Suppressor macrophage (primary cell): ENCODE data around the gene AATF.

Source experiments
- DNase-seq, 4 experiments: peaks; one replicate each; pipeline ENCODE4 v3.0.0-alpha.2; 2020 to 2022

Gene AATF

DNA sequence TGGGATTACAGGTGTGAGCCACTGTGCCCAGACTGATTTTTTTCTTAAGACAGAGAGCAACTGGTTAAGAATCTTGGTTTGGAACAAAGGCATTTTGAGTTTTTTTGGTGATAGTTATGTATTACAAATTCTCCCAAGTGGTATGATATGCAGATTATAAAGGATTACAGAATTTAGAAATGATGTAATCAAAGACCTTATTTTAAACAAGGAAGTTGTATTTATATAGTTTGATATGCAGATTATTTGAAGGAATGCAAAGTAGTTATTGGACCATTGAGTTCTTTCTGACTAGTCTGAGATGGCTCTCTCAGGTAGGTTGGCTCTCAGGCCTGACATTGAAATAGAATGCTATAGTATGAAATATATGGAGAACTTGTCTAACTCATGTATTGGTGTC is 34.9 kb downstream of the AATF start:
- no peak for DNase-seq

DNA sequence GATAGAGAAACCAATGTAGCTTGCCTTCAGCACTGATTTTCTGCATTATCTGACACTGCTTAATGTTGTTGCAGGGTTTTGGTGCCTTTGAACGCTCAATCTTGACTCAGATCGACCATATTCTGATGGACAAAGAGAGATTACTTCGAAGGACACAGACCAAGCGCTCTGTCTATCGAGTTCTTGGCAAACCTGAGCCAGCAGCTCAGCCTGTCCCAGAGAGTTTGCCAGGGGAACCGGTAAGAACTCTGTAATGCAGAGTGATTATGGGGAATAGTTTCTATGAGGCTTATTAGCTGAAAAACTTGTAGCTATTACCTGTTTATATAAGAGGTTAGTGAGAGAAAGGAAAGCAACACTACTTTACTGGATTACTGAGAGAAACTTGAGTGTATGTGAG is 40.4 kb downstream of the AATF start:
- DNase-seq, result no peak

DNA sequence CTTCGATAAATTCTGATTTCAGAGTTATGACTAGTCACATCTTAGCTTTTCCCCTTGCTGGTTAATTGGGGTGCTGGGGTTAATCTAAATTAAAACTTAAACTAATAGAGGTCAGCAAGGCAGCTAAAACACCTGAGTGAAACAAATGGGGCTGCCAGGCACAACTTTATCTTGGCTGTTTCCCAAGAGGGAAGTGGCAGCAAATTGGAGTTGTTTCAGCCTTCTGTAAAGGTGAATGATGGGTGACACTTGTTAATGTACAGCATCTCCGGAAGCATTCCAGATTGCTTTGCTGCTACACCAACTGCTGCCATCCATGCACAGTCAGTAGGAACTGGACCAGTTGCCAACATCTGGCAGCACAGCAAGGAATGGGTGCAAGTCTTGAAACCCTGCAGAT is 43.9 kb downstream of the AATF start:
- DNase-seq, result no peak

DNA sequence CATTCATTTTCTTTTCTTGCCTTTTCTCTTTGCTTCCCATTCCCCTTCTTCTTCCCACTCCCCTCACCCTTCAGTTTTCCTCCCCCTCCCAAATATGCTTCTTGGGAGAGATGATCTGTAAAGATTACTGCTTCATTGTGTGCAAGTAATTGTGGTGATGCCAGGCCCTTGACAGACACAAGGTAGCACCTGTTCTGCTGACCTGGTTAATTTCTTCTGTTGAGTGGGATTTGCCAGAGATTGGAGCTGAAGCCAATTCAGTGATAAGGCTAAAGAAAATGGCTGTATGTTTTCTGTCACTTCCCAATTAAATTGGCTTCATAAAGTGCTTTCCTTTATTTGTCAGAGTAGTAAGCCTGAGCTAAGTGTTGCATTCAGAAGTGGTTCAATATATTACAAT is 44.5 kb downstream of the AATF start:
- DNase-seq, result no peak

DNA sequence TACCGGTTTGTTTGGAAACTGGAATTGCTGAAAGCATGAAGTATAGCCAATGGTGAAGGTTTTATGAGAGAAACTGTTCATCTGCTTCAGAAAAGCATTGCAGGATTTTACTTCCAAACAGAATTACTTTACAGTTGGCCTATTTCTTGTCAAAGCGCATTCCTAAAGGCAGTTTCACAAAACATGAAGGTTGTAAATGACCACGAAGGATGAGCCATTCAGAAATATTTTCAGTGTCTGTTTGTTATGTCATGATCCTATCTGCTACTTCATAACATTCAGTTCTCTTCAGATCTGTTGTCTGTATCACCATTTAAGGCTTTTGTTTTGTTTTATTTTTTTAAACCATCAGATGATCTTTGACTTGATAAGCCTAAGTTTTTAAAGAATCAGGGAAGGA is 45.7 kb downstream of the AATF start:
- DNase-seq, result no peak

DNA sequence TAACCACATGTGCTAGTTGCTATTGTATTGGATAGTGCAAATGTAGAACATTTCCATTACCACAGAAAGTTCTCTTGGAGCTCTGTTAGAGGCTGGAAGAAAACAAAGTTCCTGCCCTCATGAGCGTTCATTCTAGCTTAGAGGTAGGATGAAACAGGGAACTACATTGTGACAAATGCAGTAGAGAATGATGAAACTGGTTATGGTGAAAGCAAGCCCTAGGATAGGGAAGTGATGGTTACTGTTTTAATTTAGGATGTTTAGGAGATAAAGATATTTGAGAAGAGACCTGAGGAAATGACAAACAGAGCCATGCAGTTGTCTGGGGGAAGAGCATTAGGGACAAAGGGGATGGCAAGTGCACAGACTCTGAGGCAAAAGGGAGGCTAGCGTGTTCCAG is 50.7 kb downstream of the AATF start:
- DNase-seq, result peak; percentile 34 to 78 (median 58)

DNA sequence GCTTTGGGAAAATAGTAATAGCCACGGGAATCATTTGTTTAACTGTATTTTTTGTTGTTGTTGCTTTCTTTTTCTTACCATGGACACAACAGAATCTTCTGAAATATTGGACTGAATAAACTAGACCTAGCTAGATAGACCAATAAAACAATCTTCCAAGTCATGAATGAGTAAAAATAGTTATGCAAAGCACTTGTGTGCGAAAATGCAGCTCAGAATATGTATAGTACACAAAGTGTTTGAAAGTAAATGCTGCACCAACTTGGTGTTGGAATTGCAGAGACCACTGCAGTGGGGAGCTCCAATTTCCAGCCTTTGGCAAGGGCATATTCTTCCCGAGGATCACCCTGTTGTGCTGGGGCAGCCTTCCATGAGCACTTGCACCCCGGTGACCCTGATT is 68.0 kb downstream of the AATF start:
- DNase-seq, result no peak

DNA sequence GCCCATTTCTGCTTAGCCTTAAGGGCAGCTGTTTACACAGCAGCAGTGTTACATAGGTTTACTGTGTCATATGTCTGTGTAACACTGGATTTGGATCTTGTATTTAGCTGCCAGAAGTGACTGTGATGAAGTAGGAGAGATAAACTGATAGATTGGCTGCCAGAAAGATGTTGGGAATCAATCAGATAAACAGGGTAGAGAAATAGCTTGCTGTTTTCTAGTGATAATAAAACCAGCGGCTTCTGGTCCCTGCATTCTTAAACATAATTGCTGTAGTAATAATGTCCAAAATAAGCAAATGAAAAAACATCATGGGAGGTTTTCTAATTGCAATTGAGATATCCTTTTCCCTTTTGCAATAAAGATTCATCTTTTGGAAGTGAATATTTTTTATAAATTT is 68.7 kb downstream of the AATF start:
- no peak for DNase-seq

DNA sequence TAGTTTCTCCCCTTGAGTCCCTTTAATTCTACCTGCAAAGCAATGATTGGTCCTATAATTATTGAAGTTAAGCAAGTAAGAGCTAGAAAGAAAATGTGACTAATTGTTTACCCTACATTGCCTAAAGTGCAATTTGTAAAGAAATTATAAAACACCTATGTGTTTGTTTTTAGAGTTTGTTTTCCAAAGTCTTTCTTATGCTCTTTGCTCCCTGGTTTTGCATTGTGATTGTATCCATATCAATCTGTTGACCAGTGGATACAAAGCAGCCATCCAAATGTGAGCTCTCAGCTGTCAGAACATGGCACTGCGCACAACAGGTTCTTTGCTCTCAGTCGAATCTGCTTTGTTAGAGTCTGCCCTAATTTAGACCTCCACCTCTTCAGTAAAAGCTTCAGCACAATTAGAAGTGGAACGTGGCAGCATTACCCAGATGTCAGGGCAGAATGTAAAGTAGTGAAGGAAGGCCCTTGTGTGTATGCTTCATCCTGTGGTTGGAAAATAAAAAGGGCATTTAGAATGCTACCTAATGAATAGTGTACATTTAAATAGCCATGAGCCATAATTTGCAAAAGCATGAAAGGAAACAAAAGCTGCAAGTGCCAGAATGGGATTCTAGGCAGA is 70.5 kb downstream of the AATF start:
- DNase-seq, result no peak

DNA sequence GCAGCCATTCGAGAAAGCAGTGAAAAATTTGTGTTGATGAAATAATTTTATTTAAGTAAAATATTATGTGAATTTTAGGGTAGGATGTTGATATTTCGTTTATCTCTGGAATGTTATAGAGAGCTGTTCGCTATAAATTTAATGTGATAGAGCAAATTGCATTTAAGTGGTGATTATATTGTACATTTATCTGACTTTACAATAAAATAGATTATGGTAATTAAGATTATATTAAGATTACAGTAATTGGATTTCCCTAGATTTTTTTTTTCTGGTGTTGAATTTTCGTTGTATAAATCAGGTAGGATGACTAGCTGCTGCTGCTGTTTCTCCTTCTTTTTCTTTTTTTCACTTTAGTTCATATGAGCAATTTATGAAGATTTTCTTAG is 71.0 kb downstream of the AATF start:
- no peak for DNase-seq

DNA sequence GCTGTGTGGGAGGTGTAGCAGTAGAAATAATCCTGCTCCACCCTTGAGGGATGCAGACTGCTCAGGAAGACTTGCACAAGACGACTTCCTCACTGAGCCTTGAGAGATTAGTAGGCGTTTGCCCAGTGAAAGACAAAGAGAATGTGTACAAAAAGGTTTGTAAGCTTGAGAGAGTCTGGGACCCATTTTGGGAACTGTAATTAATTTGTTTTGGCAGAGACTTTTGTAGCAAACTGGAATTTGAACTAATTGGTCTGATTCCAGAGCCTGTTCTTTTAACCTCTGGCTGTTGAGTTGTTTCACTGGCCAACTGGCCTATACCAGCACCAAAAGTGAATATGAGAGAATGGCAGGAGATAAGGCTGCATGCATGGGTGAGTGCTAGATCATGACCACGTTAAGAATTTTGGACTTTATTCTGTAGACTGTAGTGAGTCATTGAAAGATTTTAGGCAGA is 75.5 kb downstream of the AATF start:
- peak; percentile 35 to 68 (median 66) for DNase-seq

DNA sequence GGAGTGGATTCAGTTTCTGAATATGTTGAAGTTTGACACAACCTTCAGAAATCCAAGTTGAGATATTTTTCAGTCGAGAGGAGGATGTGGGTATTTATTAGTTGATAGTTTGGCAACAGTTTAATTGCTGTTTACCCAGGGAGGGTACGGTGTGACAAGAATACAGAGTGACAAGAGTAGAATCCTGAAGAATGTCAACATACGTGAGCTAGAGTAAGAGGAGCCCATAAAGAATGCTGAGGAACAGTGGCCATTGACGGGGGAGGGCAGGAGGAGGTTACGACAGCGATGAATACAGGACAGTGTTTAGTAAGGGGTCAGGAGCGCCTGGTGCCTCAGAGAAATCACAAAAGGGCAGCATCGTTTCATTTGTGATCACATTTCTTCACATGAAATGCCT is 76.5 kb downstream of the AATF start:
- no peak for DNase-seq

DNA sequence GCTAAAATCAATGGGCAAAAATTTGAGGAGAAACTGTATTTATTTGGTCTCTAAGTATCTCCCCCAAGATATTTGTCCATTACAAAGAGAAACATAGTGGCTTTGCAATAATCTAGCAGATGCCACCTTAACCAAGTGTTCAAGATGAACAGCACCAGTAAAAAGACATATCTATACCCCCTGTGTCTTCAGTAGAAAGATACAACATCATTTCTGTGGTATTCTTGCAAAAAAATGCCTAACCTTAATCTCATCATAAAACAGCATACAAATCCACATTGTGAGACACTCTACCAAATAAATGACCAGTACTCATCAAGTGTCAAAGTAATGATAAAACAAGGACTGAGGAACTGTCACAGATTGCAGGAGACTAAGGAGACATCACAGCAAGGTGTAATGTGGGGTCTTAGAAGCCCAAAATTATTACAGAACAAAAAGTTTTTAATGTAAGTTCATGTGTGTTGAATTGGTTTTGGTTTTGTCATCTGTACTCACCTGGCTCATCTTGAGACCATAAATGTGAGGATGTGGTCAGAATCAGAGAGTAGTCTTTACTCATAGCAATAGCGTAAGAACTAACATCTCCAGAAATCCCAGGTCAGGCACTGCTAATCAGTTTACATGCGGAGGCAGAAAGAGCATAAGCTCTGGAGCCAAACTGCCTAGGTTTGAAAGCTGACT is 77.2 kb downstream of the AATF start:
- no peak for DNase-seq

DNA sequence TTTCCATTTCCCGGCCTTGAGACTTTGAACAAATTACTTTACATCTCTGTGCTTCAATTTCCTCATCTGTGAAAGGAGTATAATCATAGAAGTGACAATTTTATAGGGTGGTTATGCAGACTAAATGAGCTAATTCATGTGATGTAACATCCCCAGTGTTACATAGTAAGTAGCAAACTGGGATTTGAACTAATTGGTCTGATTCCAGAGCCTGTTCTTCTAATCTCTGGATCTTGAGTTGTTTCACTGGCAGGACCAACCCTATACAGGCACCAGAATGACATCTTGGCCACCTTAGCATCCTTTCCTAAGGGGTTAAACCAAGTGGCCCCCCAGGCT is 77.7 kb downstream of the AATF start:
- no peak for DNase-seq

DNA sequence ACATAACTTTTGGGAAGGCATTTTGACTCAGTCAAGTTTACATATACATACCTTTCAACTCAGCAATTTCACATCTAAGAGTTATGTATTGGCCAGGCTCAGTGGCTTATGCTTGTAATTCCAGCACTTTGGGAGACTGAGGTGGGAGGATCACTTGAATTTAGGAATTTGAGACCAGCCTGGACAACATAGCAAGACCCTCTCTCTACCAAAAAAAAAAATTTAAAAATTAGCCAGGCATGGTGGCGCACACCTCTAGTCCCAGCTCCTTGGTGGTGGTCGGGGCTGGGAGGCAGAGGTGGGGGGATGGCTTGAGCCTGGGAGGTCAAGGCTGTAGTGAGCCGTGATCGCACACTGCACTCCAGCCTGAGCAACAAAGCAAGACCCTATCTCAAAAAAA is 79.3 kb downstream of the AATF start:
- DNase-seq, result no peak

DNA sequence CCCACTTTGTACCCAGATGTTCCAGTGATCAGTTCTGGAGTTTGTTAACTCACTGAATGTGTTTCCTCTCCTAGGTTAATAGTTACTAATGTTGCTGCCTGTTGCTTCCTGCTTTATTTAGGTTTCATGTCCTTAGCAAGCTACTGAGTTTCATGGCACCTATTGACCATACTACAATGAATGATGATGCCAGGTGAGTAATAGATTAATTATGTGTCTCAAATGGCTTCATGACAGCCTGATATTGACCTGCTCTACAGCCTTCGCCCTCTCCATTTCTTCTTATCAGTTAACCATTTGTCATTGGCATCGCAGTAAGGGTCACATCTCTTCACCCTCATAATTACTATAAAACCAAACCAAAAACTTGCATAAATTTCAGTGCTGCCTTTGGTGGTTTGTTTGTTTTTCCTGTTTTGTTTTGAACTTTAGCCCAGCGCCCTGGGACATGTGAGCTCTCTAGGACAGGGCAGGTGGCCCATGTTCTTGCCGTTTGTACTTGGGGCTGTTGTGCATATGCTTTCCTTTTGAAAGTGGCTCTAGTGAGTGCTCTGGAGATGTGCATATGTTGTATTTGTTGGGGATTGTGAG is 82.8 kb downstream of the AATF start:
- DNase-seq, result no peak

DNA sequence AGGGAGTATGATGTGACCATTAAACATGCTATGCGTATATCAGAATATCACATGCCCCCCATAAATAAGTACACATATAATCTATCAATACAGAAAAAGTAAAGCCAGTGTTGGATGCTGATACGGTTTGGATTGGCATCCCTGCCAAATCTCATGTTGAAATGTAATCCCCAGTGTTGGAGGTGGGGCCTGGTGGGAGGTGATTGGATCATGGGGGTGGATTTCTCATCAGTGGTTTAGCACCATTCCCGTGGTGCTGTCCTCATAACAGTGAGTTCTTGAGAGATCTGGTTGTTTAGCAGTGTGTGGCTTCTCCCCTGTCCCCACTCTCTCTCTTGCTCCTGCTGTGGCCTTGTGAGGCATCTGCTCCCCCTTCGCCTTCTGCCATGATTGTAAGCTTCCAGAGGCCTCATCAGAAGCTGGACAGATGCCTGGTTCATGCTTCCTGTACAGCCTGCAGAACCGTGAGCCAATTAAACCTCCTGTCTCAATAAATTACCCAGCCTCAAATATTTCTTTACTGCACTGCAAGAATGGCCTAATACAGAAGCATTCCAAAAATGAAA is 88.9 kb downstream of the AATF start:
- no peak for DNase-seq

DNA sequence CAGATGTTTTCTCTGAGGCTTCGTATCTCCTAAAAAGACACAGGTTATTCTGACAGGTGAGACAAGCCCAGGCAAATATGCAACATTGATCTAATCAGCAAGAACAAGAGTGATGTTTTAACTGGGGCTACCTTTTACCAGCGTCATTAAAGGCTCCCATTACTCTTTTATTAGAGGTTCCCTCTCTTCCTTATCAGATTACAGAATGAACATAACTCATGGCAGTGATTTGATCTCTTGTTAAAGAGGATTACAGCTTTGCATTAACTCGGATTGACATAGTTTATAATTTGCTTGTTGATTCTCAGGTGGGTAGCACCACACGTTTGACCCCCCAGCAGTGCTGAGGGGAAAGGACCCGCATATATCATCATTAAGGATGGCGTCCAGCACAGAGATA is 90.5 kb downstream of the AATF start:
- DNase-seq, result no peak

DNA sequence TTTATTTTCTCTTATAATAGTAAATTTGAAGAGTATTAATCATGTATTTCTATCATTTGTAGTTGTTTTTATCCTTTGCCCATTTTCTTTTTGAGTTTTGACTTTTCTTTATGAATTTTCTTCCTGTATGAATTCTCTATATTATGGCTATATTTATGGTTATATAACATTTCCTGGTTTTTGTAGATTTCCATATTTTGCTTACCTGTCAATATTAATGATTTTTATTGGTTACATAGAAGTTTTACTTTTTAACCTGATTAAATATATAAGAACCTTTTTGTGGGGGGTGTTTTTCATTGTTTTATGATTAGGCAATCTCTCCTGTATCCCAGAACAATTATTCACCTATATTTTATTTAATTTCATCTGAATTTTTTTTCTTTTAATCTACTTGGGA is 93.2 kb downstream of the AATF start:
- DNase-seq, result no peak

DNA sequence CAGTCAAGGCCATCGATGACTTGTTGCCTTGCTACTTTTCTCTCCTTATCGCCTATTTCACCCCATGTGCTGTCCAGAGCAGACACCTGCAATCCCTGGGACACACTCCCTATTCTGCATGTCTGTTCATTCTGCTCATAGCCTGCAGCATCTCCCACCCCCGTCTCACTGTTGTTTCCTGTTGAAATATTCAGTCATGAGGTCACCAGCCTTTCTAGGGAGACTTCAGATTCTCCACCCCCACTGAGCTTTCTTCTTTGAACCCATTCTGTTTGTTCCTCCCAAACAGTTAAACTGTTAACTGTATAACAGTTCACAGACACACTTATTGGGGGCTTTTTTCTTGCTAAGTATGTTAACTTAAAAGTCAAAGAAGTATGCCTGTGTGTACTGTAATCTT is 94.4 kb downstream of the AATF start:
- DNase-seq, result peak in 3 of 4 experiments; percentile 27 to 36 (median 31)

DNA sequence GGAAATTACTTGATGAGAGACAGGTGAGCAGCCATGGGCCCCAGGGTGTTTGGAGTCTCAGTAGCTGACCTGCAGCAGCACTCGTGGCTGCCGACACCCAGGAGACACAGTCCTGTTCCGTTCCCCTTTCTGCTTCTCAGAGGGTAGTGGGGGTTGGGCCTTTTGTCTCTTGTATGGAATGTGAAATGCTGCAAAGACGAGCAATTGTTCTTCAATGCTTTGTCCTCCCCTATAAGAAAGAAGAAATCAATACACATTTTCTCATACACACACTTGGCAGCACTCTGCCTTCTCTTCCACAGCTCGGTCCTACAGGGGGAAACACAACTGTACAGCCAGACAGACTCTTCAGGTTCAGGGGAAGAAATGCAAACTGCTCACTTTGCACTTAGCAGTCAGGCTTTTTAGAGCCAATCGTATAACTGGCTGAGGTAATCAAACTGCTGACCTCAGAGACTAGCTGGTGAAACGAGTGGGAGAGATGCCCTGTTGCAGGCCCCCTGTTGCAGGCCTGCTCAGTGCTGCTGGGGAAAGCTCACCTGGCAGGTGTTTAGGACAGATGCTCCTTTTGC is 96.7 kb downstream of the AATF start:
- DNase-seq, result no peak

DNA sequence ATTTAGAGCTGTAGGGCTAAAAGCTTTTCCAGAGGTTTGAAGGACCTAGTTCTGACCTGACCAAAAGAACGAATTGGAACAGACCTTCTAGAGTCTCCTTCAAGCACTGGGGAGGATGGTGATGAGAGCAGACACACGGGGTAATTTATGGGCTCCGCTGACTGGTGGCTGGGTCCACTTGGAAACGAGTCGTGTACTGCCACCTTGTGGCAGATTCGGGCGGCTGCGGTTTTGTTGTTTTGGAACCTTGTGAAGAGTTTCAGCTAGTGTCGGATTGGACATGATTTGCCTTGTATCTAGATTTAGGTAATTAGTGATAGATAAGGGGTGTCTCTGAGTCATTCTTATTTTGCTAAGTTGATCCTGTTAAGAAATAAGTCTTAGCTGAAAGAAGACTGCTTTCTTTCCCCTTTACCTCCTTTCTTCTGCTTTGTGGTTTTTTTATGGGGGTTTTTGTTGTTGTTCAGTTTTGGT is 98.9 kb downstream of the AATF start:
- peak; percentile 82 to 89 (median 86) for DNase-seq

DNA sequence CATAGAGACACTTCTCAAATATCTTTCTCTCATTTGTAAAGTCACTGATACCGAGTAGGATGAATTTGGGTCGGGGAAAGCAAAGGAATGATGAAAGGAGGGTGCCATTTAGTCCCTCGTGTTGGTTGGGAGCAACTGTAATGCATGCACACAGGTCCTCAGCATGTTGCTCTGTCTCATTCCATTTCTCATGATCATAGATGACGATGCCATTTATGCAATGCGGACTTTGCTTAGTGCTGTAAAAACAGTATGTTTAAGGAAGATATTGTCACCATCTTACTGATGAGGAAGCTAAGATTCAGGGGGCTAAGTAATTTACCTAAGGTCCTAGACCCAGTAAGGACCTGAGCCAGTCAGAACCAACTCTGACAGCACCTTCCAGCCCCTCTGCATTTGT is 100.1 kb downstream of the AATF start:
- DNase-seq, result no peak

DNA sequence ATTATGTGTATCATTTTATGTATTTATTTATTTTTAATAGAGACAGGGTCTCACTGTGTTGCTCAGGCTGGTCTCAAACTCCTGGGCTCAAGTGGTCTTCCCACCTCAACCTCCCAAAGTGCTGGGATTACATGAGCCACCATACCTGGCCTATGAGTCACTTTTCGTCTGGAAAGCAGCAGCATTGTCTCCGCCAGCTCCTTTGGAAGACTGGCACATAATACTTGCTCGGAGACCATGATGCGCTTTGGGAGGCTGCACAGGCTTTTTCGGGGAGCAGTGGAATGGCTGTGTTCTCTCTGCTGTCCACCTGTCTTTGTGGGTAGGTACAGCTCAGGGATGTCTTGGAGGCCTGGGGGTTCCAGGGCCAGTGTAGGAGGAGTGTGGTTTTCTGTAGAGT is 102.2 kb downstream of the AATF start:
- DNase-seq, result no peak
